Neural progenitor cell (in vitro differentiated cells): ENCODE results near the gene TM4SF20.

ENCODE experiments used
- CTCF ChIP-seq: fragments of 200-600 bp; sonication (generic); IDR thresholded peaks from 2 replicates; pipeline ENCODE4 v1.5.1; 2017; ENCODE audit warnings: antibody characterized with exemption, mild to moderate bottlenecking
- EZH2 ChIP-seq: fragments of 200-600 bp; sonication (generic); IDR thresholded peaks from 2 replicates; pipeline ENCODE4 v1.6.1; 2017; ENCODE audit warnings: antibody characterized with exemption, mild to moderate bottlenecking, moderate library complexity
- EZH2phosphoT487 ChIP-seq: fragments of 200-600 bp; sonication (generic); IDR thresholded peaks from 2 replicates; pipeline ENCODE4 v1.6.1; 2017; ENCODE audit warnings: antibody characterized with exemption

GRCh38 chr2:227401550-227401949 lies 22.4 kb upstream of the TM4SF20 start:
- TF ChIP-seq CTCF = no peak
- TF ChIP-seq EZH2 = no peak
- no peak for TF ChIP-seq EZH2phosphoT487
